GM21381 (cell line): Measurements from ENCODE around the gene ELOB.

Experiments
- ATAC-seq: cut with Tn5 transposase; IDR thresholded peaks from one replicate; pipeline ENCODE4 v1.9.1; 2021; ENCODE audit warnings: mild to moderate bottlenecking, moderate library complexity; ENCODE audit not compliant: unreplicated experiment

The ELOB gene

GRCh38 chr16:2784358-2785100, 7.4 kb upstream of the ELOB start:
- no peak for ATAC-seq

GRCh38 chr16:2783581-2784357, 6.7 kb upstream of the ELOB start:
- no peak for ATAC-seq

GRCh38 chr16:2782583-2783351, 5.7 kb upstream of the ELOB start:
- ATAC-seq: no peak

- ATAC-seq: no peak
These were observed 3.2 kb upstream of the ELOB start for GRCh38 chr16:2779978-2780898.

GRCh38 chr16:2779151-2779920, 2.3 kb upstream of the ELOB start:
- no peak for ATAC-seq

- no peak for ATAC-seq
These were observed 1.5 kb upstream of the ELOB start for GRCh38 chr16:2778630-2778958.

- ATAC-seq: no peak
These were observed 986 bp upstream of the ELOB start for GRCh38 chr16:2777903-2778629.

- peak; percentile 27 for ATAC-seq
These were observed 460 bp downstream of the ELOB start for GRCh38 chr16:2776500-2777139.

- ATAC-seq: no peak
These were observed 1.1 kb downstream of the ELOB start for GRCh38 chr16:2775765-2776499.

GRCh38 chr16:2775131-2775716, 1.9 kb downstream of the ELOB start:
- ATAC-seq: no peak

- ATAC-seq: no peak
These were observed 2.8 kb downstream of the ELOB start for GRCh38 chr16:2774161-2774891.

GRCh38 chr16:2773188-2773968, 3.7 kb downstream of the ELOB start:
- ATAC-seq: no peak

GRCh38 chr16:2771496-2772402, 5.3 kb downstream of the ELOB start:
- ATAC-seq: no peak

GRCh38 chr16:2770057-2770951, 6.8 kb downstream of the ELOB start:
- ATAC-seq: no peak
